HG03558 (cell line): ENCODE measurements around the gene PPM1H.
"Not testable (repeated sequence)": the region's sequence is repeated elsewhere in the genome, so short reads cannot be mapped to it uniquely, and the experiment has no call there.

Source experiments
- ATAC-seq: cut with Tn5 transposase; IDR thresholded peaks from one replicate; pipeline ENCODE4 v1.9.1; 2021; ENCODE audit warnings: moderate number of reproducible peaks; ENCODE audit not compliant: unreplicated experiment; ENCODE audit errors: extremely low read depth

Gene PPM1H

DNA sequence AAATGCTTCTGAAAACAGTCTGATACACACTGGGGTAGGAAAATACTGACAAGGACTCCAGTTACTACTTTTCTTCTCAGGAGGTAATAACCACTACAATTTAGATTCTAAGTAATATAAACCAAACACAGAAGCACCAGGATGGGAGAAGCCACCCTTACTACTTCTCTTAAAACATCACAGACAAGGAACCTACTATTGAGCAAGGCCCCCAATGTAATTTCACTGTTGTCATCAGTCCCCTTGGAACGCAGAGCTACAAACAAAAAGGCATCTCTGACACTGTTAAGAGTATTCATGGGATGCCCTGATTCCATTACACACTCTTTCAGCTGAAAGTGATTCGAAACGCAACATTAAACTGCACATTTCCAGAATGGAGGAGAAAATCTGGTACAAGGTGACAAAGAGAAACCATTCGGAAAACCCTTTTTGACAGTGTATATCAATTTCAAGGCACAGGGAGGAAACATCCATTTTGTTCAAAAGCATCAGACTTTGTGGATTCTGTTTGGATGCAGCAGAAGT lies 185.9 kb downstream of the PPM1H start:
- ATAC-seq, result no peak

DNA sequence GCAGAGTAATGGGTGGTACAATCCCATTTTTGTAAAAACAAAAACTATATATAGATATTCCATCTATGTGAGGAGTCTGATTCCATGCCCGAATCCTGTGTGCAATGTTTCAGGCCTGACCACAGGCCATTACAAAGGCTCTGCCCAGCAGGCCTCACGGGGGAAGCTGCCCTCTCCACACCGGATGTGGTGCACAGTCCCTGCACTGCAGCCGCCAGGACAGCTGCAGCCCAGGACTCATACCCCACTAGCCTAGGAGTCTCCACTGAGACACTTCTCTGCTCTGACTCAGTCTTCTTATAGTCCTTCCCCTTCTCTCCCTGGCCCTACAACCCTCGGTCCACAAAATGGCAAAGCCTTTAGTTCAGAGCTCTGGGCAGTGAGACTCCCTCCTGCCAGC lies 190.4 kb downstream of the PPM1H start:
- ATAC-seq, result no peak

DNA sequence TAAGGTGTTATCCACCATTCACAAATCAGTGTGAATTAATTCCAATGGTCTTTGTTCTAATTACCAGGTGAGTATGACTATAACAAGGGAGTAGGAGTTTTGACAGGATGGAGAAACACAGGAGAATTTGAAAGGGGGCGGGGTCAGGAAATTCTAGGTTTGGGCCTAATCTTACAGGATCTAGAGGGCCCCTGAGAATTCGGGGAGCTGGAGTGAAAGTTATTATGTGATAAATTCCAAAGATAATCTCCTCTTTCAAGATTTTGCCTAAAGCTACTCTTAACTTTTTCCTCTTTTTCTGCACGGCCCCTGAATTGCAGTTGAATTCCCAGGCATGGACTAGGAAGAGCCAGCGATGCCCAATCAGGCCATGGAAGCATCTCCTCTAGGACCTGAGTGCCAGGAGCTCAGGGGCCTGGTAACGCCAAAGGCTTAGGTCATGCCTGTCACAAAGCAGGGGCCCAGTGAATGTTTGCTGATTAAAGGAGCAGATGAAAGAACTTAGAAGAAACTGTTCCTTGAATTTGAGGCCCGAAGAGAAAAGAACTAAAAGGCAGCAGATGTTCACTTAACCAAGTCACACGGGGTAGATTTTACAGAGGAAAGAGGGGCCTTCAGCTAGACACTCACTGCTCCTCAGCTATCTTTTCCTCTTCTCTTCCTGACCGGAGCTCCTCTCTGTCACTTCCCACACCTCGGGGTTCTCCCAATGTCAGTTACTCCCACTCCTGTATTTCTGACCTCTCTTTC lies 195.5 kb downstream of the PPM1H start:
- no peak for ATAC-seq

DNA sequence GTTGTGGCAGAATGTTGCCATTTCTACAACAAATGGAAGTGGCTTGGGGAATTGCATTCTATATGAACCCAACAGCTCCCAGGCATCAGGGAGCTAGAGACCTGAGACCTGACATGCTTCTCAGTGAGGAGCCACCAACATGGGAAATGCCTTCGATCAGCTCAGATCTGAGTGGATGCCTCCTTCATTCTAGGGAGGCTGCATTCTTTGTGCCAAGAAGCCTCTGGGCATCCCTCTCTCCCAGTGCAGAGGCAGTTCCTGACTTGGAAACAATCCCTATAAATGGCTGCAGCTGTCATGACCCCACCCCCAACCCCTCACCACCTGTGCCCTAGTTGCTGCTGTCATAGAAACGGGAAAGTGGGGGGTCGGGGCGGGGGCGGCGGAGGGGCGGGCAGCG lies 196.3 kb downstream of the PPM1H start:
- no peak for ATAC-seq

DNA sequence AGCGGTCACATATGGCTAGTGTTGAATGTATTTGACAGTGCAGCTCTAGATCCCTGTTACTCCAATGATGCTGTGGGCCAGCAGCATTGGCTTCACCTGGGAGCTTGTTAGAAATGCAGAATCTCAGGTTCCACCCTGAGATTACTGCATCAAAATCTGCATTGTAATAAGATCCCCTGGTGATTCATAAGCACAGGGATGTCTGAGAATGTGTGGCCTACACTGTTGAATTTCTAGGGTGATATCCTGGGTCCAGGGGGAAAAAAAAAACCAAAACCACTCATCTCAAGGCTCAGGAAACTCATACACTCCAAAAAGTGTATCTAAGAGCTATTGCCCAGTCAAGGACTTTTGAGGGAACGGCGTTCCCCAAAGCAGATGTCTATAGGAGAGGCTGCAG lies 196.8 kb downstream of the PPM1H start:
- ATAC-seq, result no peak

DNA sequence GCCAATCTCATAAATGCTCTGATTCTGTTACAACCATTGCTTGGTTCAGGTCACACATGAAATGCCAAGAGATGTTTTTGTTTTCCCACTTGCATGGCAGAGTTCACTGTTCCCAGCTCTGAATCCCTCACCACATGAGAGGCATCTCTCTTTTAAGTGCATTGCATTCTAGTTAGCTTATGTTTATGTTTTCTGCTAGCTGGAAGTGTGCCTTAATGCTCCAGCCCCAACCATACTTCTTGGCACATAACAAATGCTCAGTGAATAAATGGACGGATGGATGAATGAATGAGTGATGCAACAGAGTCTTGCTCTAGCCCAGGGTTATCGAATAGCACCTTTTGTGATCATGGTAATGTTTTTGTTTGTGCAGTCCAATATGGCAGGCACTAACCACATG lies 197.3 kb downstream of the PPM1H start:
- no peak for ATAC-seq

DNA sequence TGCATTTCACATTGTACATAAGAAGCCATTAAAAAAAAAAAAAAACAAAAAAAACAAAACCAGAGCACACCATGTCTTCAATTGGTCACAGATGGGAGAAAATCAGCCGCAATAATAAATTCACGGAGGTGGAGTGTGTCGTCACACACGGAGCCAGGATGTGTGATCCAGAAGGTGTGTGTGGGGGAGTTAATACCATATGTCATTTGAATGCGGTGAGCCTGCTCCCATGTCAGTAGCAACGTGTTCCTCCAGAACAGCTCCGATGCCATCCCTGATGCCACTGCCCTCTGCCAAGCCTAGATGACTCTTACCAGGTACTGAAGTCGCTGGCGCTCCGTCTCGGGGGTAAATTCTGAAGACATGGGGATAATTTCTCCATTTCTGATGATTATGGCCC lies 197.8 kb downstream of the PPM1H start:
- ATAC-seq, result no peak

DNA sequence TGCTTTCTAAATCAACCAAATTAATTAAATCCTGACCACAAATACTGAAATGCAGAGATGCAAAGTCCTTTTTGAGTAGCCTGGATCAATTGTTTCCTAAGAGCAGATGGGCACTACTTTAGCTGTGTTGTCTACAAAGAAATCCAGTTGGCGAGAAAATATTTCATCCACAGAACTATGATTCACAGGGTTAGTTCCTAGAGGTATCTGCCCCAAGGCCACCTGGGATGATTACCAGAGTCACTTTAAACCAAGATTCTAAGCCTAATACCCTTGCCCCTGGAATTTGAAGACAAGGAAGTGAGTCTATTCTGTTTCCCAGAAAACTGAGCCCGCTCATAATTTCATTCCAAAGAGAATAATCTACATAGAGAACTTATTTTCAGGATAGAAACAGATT lies 198.4 kb downstream of the PPM1H start:
- ATAC-seq, result no peak

DNA sequence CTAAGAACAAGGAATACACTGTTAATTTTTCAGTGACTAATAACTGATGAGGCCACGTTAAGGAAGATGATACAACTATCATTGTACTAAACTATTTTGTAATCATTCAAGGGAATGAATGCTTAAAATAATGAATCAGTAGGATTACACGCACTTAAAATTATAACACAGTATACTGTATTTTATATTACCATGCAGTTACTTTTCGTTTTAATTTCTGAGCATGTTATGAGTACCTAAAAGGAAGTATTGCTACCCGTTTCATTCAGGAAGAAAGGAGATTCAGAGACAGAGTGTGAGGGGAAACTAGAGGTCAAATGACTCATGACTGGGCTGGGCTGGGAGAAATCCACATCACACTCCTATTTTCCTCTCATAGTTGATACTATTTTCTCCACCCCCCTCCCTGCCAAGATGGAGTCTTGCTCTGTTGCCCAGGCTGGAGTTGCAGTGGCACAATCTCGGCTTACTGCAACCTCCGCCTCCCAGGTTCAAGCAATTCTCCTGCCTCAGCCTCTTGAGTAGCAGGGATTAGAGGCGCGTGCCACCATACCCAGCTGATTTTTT lies 202.0 kb downstream of the PPM1H start:
- no peak for ATAC-seq

DNA sequence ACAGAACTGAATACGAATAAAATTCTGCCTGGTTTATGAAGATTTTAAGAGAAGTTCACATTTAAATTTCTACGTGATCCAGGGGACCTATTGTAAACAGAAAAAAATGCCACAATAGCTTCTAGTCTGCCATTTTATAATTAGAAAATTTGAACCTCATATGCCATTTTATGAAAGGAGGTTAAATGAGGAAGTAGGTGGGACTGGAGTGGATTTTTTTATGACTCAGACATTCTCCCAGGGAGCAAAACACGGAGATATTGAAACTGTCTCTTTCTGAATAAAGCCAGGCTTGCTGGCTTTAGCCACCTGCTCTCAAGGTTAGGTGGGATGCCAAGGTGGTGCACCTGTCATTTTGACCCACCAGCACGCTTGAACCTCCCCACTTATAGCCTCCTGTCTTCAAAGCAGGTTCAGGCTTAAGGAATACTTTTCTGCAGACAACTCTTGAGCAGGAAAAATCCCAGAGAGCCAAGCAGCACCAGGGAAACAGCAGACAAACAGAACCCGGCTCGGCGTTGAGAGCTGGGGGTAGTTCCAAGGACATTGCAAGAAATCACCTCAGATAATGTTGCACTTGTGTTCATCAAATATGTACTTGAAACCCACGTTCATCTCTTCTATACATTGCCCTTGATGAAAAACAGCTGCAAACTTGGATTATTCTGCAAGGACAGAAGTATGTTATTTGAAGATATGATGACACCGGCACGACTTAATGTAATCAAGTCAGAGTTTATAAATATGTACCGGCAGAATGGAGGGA lies 203.7 kb downstream of the PPM1H start:
- ATAC-seq, result no peak

DNA sequence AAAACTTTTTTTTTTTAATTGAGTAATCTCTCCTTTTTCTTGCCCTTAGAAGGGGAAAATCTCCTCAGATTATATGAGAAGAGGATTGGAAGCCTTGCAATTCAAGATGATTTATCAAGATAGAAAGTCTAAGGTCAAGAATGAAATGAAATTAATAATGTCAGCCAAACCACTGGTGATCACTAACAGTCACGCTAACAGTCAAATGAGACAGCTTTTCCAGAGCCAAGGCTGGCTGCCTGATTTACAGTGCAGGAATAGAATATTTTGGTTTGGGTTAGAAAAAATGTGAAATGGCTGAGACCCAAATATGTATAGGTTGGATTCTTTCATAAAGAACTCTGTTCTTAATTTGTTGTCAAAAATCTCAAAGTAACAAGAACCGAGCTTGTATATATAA lies 204.3 kb downstream of the PPM1H start:
- ATAC-seq, result no peak

DNA sequence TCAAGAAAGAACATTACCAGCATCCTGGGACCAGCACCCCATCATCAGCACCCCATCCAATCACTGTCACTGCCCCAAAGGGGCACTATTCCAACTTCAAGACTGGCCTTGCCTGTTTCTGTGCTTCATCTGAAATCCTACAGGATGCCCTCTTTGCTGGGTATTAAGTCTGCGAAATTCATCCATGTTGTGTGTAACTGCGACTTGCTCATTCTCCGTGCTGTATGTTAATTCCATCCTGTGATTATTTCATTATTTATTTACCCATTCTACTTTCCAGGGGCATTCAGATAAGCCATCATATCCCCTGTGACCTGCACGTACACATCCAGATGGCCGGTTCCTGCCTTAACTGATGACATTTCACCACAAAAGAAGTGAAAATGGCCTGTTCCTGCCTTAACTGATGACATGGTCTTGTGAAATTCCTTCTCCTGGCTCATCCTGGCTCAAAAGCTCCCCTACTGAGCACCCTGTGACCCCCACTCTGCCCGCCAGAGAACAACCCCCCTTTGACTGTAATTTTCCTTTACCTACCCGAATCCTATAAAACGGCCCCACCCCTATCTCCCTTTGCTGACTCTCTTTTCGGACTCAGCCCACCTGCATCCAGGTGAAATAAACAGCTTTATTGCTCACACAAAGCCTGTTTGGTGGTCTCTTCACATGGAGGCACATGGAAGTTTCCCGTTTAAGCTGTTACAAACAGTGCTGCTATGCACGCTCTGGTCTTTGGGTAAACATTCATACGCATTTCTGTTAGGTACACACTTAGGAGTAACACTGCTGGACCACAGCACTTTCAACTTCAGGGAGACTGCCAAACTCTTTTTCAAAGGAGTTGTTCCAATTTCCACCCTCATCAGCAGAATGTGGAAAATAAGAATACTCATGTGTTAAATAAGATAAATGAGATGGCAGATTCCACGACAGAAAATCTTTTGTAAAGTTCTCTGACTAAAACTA lies 205.1 kb downstream of the PPM1H start:
- not testable (repeated sequence) for ATAC-seq

DNA sequence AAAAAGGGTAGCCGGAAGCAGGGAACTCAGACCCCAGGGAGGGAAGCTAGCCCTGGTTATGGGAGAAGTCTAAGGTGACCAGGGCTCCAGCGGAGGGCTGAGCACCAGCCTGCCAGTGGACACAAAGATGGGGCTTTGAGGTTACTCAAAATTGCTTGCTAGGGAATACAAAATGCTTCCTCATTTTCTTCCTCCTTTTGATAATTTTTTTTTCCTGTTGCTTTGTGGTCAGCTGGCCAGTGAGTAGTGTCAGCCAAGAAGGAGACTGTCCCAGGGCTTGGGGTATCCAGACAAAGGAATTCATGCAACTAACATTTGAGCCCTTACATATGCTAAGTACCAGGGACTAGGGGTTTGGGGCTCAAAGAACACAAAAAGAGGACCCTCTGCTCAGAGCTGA lies 206.2 kb downstream of the PPM1H start:
- ATAC-seq, result no peak

DNA sequence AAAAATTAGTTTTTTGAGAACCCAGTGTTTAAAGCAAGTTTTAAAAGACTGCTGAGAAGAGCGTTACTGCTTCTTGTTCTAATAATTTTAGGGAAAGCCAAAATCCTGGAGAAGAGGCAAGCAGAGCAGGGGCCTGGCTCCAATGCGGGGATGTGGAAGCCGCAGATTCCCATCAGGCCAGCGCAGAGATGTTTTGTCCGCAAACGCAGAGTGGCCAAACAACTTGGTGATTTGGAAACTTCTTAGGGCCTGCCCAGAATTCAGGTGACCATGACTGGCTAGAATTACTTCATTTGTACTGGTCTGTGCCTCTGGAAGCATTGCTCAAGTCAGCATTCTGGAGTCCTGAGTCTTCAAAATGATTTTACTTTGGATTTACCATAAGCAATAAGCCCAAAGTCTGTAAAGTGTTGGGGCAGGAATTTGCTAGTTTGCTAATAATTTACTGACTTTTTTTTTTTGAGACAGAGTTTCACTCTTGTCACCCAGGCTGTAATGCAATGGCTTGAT lies 208.4 kb downstream of the PPM1H start:
- ATAC-seq, result no peak

DNA sequence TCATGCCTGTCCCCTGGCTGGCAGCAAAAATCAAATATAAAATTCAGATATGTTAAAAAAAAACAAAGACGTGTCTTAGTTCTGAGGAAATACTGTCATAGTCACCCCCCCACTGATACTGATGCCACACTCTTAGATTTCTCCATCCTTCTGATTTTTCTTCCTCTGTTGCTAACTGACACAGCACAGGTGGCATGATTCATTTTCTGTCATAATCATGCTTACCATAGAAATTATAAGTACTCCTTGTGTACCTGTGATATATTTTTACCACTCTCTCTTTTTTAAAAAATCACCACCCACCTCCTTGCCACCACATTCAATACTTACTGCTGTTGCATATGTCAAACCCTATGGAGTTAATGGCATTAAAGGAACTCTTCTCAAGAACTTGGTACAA lies 209.2 kb downstream of the PPM1H start:
- no peak for ATAC-seq

DNA sequence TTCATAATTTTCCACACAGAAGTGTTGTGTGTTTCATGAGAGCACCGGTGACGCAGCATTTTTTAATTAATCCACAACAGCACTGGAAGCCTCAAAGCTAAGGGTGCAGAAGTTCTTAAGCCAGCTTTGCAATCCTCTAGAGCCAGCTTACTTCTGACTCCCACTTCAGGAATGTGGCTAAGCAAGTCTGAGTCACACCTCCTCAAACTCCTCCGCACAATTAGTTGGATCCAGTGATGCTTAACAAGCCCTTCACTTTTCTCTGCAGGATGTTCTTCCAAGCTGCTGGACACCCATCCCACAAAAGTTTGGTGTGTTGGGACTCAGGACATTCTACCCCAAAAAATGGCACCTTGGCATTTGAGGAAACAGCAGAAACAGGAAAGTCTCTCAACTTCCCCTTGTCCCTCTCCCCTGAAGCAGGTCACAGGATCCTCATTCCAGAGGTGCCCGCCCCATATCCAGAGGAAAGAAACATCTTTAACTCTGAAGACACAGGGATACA lies 210.0 kb downstream of the PPM1H start:
- no peak for ATAC-seq

DNA sequence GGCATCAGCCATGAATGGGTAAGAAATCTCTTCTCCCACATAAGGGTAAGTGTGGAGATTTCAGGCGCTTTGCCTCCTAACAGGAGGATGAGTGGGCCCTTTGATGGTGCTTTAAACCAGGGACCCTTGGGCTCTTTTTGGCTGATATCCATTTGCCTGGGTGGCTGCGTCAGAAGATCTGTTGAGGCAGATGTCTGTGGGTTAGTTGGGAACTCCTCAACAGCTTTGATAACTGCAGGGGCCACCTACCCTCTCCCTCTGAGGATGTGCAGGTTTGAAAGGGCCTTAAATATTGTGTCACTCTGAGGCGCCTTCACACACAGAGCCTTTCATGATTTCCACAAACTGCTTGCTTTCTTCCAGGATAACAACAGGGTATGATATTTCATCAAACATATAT lies 210.7 kb downstream of the PPM1H start:
- no peak for ATAC-seq

DNA sequence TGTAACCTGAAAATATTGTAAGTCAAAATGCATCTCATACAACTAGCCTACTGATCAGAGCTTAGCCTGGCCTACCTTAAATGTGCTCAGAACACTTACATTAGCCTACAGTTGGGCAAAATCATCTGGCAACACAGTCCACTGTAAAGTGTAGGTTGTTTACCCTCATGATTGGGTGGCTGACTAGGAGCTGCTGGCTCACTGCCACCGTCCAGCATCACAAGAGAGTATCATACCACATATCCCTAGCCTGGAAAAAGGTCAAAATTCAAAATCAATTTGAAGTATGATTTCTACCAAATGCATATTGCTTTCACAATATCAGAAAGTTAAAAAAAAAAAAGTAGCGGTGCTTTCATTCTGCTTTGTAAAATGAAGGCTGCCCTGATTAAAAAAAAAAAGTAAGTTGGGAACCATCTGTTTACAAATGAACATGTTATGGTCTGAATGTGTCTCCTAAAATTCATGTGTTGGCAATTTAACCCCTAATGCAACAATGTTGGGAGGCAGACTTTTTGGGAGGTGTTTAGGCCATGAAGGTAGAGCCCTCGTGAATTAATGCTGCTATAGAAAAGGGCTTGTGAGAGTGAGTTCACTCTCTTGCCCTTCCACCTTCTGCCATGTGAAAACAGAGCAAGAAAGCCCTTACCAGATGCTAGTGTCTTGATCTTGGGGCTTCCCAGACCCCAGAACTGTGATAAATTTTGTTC lies 211.8 kb downstream of the PPM1H start:
- ATAC-seq, result no peak

DNA sequence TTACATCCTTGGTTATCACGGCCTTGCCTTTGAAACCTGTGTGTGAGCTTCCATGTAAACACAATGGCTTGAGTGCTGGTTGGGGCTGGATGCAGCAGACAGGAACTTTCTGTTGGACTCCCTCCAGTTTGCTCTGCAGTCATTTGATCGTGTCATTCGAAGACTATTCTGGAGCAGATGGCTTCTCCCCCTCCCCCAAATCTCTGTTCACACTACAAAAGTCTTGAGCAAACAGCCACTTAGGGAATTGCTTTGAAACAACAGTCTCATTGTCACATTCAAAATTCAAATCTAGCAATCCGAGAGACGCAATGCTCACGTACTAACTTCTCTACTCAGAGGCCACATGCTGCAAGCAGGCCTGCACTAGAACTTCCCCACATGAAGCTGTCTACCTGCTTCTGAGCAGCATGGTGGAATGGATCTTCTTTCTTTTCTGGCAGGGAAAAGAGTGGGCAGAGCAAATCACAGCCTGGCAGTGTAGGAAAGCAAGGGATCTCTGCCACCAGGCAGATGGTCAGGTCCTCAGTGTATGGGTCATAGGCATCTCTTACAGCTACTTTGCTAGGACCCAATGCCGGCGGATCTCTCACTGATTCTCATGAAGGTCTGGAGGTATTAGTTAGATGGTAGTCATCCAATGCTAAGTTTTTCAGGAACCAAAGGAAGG lies 214.2 kb downstream of the PPM1H start:
- no peak for ATAC-seq
